Panc1 (cell line): ENCODE data around the gene RPS18.

ENCODE experiments used
- POLR2AphosphoS5 ChIP-seq: IDR thresholded peaks from 2 replicates; pipeline ENCODE4 v1.6.1; 2012; ENCODE audit warnings: mild to moderate bottlenecking, low read depth, low read length, moderate library complexity
- SIN3A ChIP-seq: IDR thresholded peaks from 2 replicates; pipeline ENCODE4 v1.6.1; 2012; ENCODE audit warnings: low read depth, mild to moderate bottlenecking, low read length, moderate library complexity, borderline replicate concordance; ENCODE audit not compliant: insufficient read depth
- TCF7L2 ChIP-seq: IDR thresholded peaks from 2 replicates; pipeline ENCODE4 v1.6.1; 2011; ENCODE audit warnings: mild to moderate bottlenecking, low read depth, low read length, inconsistent platforms
- TF ChIP-seq, protein P1 (sequence below): fragments of 450-650 bp; IDR thresholded peaks from 2 replicates; pipeline ENCODE4 v1.5.1; 2017; ENCODE audit warnings: mild to moderate bottlenecking
- TF ChIP-seq, protein P2 (sequence below), 2 experiments: IDR thresholded peaks; 2 replicates each; pipeline ENCODE4 v1.6.1; 2011 to 2012; ENCODE audit warnings: low read depth in 2 of 2, control low read depth in 1 of 2, low read length in 1 of 2, mild to moderate bottlenecking in 1 of 2, moderate library complexity in 1 of 2; ENCODE audit not compliant: insufficient read depth in 1 of 2

DNA sequence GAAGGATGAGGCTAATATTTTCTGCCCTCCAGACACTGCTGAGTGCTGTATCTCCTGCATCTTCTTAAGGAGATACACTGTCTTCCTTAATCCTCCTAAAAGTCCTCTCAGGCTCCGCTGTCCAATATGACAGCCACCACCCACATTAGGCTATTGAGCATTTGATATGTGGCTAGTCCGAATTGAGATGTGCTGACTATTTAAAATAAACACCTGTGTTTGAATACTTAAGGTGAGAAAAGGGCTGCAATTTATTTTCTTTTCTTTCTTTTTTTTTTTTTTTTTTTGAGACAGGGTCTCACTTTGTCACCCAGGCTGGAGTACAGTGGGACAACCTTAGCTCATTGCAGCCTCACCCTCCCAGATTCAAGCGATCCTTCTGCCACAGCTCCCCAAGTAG, 30.0 kb downstream of the RPS18 start:
- TF ChIP-seq, protein P1, sequence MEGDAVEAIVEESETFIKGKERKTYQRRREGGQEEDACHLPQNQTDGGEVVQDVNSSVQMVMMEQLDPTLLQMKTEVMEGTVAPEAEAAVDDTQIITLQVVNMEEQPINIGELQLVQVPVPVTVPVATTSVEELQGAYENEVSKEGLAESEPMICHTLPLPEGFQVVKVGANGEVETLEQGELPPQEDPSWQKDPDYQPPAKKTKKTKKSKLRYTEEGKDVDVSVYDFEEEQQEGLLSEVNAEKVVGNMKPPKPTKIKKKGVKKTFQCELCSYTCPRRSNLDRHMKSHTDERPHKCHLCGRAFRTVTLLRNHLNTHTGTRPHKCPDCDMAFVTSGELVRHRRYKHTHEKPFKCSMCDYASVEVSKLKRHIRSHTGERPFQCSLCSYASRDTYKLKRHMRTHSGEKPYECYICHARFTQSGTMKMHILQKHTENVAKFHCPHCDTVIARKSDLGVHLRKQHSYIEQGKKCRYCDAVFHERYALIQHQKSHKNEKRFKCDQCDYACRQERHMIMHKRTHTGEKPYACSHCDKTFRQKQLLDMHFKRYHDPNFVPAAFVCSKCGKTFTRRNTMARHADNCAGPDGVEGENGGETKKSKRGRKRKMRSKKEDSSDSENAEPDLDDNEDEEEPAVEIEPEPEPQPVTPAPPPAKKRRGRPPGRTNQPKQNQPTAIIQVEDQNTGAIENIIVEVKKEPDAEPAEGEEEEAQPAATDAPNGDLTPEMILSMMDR: no peak
- TF ChIP-seq TCF7L2: no peak
- TF ChIP-seq, protein P2, sequence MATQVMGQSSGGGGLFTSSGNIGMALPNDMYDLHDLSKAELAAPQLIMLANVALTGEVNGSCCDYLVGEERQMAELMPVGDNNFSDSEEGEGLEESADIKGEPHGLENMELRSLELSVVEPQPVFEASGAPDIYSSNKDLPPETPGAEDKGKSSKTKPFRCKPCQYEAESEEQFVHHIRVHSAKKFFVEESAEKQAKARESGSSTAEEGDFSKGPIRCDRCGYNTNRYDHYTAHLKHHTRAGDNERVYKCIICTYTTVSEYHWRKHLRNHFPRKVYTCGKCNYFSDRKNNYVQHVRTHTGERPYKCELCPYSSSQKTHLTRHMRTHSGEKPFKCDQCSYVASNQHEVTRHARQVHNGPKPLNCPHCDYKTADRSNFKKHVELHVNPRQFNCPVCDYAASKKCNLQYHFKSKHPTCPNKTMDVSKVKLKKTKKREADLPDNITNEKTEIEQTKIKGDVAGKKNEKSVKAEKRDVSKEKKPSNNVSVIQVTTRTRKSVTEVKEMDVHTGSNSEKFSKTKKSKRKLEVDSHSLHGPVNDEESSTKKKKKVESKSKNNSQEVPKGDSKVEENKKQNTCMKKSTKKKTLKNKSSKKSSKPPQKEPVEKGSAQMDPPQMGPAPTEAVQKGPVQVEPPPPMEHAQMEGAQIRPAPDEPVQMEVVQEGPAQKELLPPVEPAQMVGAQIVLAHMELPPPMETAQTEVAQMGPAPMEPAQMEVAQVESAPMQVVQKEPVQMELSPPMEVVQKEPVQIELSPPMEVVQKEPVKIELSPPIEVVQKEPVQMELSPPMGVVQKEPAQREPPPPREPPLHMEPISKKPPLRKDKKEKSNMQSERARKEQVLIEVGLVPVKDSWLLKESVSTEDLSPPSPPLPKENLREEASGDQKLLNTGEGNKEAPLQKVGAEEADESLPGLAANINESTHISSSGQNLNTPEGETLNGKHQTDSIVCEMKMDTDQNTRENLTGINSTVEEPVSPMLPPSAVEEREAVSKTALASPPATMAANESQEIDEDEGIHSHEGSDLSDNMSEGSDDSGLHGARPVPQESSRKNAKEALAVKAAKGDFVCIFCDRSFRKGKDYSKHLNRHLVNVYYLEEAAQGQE (IDR thresholded peaks at IDR 0.05; ENCODE audit: insufficient read depth in 1 of 2, low read depth in 2 of 2, low read length in 1 of 2): no peak
- no peak for TF ChIP-seq POLR2AphosphoS5
- TF ChIP-seq SIN3A: no peak
